ENCODE data around the gene DLG5.

The DLG5 gene

GRCh38 chr10:77807706-77808105 is 118.8 kb downstream of the DLG5 start:
- H3K79me2 ChIP-seq (ENCODE audit: insufficient read depth, low read length): no peaks in the 10 kb centered on the region
- no peaks in the 10 kb centered on the region for H3K4me1 ChIP-seq (ENCODE audit: insufficient read depth, low read length, poor library complexity, severe bottlenecking)
- no peak overlapping the region for H2AFZ ChIP-seq (ENCODE audit: low read length)
- no peaks in the 10 kb centered on the region for H3K9me2 ChIP-seq (replicated peaks; ENCODE audit: low read depth, low read length)
- TF ChIP-seq EZH2phosphoT487 (IDR thresholded peaks at IDR 0.05; ENCODE audit: borderline replicate concordance) (no peak), CTCF (conservative IDR thresholded peaks at IDR 0.05; ENCODE audit: low read length) (no peak)
- H3F3A ChIP-seq (ENCODE audit: low read depth): no peaks in the 10 kb centered on the region
- no peak overlapping the region for H3K4me2 ChIP-seq (ENCODE audit: low read depth, low read length, poor library complexity, severe bottlenecking)
- H3K36me3 ChIP-seq (ENCODE audit: insufficient read depth, low read length): peaks cover 79% of the 10 kb centered on the region; the same call in 1 of the 2 replicates
- H3K9ac ChIP-seq (ENCODE audit: low read depth, low read length, poor library complexity, severe bottlenecking): no peak overlapping the region
- H3K4me3 ChIP-seq (ENCODE audit: low read length, poor library complexity, severe bottlenecking): no peak overlapping the region
- no peaks in the 10 kb centered on the region for H4K20me1 ChIP-seq (ENCODE audit: insufficient read depth, low read length, poor library complexity, severe bottlenecking)
- no peaks in the 10 kb centered on the region for H3K9me3 ChIP-seq (ENCODE audit: insufficient read depth, low read depth, low read length)
- no peaks in the 10 kb centered on the region for H3K27me3 ChIP-seq (ENCODE audit: insufficient read depth, low read length, poor library complexity, severe bottlenecking)

GRCh38 chr10:77806511-77807157 is 119.9 kb downstream of the DLG5 start:
- H3K27me3 ChIP-seq (ENCODE audit: insufficient read depth, low read length, poor library complexity, severe bottlenecking): no peaks in the 10 kb centered on the region
- no peaks in the 10 kb centered on the region for H4K20me1 ChIP-seq (ENCODE audit: insufficient read depth, low read length, poor library complexity, severe bottlenecking)
- TF ChIP-seq EZH2phosphoT487 (IDR thresholded peaks at IDR 0.05; ENCODE audit: borderline replicate concordance) (no peak), CTCF (conservative IDR thresholded peaks at IDR 0.05; ENCODE audit: low read length) (no peak)
- H3K9me2 ChIP-seq (replicated peaks; ENCODE audit: low read depth, low read length): no peaks in the 10 kb centered on the region
- peaks cover 4% of the 10 kb centered on the region for H3K4me1 ChIP-seq (ENCODE audit: insufficient read depth, low read length, poor library complexity, severe bottlenecking)
- H2AFZ ChIP-seq (ENCODE audit: low read length): no peak overlapping the region
- H3K4me2 ChIP-seq (ENCODE audit: low read depth, low read length, poor library complexity, severe bottlenecking): no peak overlapping the region
- H3K9me3 ChIP-seq (ENCODE audit: insufficient read depth, low read depth, low read length): no peaks in the 10 kb centered on the region
- H3K79me2 ChIP-seq (ENCODE audit: insufficient read depth, low read length): no peaks in the 10 kb centered on the region
- H3K9ac ChIP-seq (ENCODE audit: low read depth, low read length, poor library complexity, severe bottlenecking): no peak overlapping the region
- no peaks in the 10 kb centered on the region for H3F3A ChIP-seq (ENCODE audit: low read depth)
- H3K4me3 ChIP-seq (ENCODE audit: low read length, poor library complexity, severe bottlenecking): no peak overlapping the region
- H3K36me3 ChIP-seq (ENCODE audit: insufficient read depth, low read length): peaks cover 75% of the 10 kb centered on the region; the same call in 1 of the 2 replicates

GRCh38 chr10:77805676-77806075 is 120.9 kb downstream of the DLG5 start:
- H4K20me1 ChIP-seq (ENCODE audit: insufficient read depth, low read length, poor library complexity, severe bottlenecking): no peaks in the 10 kb centered on the region
- H3K4me2 ChIP-seq (ENCODE audit: low read depth, low read length, poor library complexity, severe bottlenecking): no peak overlapping the region
- H3K27me3 ChIP-seq (ENCODE audit: insufficient read depth, low read length, poor library complexity, severe bottlenecking): no peaks in the 10 kb centered on the region
- no peak overlapping the region for H3K4me3 ChIP-seq (ENCODE audit: low read length, poor library complexity, severe bottlenecking)
- no peaks in the 10 kb centered on the region for H3F3A ChIP-seq (ENCODE audit: low read depth)
- H3K9ac ChIP-seq (ENCODE audit: low read depth, low read length, poor library complexity, severe bottlenecking): no peak overlapping the region
- no peaks in the 10 kb centered on the region for H3K9me3 ChIP-seq (ENCODE audit: insufficient read depth, low read depth, low read length)
- H3K4me1 ChIP-seq (ENCODE audit: insufficient read depth, low read length, poor library complexity, severe bottlenecking): peaks cover 6% of the 10 kb centered on the region
- no peaks in the 10 kb centered on the region for H3K79me2 ChIP-seq (ENCODE audit: insufficient read depth, low read length)
- H3K36me3 ChIP-seq (ENCODE audit: insufficient read depth, low read length): peaks cover 66% of the 10 kb centered on the region; the same call in 1 of the 2 replicates
- no peak overlapping the region for H2AFZ ChIP-seq (ENCODE audit: low read length)
- no peaks in the 10 kb centered on the region for H3K9me2 ChIP-seq (replicated peaks; ENCODE audit: low read depth, low read length)
- no peak for TF ChIP-seq CTCF (conservative IDR thresholded peaks at IDR 0.05; ENCODE audit: low read length)
- TF ChIP-seq EZH2phosphoT487 (IDR thresholded peaks at IDR 0.05; ENCODE audit: borderline replicate concordance): no peak

Measured in Loucy (cell line).